ENCODE measurements around the gene P2RY2. TPM values are rescaled to one million over a fixed set of nuclear protein-coding genes. Genes with fewer than 3 reads are reported as not detected.

P2RY2 gene
- total RNA-seq, 1 donor, result 0.18 TPM

DNA sequence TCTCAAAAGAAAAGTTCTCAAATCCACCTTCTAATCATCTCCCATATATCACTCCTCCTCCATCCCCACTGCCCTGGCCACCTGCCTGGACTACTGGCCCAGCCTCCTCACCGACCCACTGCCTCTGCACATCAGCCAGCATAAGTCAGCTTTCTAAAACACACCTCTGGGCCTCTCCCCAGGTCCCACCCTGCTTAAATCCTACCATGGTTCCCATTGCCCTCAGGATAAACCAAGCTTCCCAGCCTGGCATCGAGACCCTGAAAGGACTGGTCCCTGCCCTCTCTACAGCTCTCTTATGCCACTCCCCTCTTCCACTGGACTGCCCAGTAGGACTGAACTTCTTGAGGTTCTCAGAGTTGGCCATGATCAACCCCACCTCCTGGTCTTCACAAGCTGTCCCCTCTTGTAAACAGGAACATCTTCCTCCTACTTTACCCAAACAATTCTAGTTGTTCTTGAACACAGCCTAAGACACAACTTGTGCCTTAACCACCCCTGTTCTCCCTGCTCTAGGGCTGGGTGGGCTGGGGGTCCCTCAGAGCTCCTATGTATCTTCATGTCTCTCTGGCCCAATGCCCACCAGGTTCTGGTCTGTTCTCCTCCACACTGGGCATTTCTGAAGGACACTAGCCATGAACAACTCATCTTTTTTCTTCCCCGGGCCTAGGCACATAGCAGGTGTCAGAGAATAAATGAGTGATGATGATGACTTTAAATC, 41.5 kb downstream of the P2RY2 start:
- no peak overlapping the region for H3K4me3 ChIP-seq (ENCODE audit: low read depth, low read length)
- TF ChIP-seq, protein P1, sequence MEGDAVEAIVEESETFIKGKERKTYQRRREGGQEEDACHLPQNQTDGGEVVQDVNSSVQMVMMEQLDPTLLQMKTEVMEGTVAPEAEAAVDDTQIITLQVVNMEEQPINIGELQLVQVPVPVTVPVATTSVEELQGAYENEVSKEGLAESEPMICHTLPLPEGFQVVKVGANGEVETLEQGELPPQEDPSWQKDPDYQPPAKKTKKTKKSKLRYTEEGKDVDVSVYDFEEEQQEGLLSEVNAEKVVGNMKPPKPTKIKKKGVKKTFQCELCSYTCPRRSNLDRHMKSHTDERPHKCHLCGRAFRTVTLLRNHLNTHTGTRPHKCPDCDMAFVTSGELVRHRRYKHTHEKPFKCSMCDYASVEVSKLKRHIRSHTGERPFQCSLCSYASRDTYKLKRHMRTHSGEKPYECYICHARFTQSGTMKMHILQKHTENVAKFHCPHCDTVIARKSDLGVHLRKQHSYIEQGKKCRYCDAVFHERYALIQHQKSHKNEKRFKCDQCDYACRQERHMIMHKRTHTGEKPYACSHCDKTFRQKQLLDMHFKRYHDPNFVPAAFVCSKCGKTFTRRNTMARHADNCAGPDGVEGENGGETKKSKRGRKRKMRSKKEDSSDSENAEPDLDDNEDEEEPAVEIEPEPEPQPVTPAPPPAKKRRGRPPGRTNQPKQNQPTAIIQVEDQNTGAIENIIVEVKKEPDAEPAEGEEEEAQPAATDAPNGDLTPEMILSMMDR (IDR thresholded peaks at IDR 0.05; ENCODE audit: insufficient read depth, low read length), result no peak
- no peak for DNase-seq (ENCODE audit: low read depth)

DNA sequence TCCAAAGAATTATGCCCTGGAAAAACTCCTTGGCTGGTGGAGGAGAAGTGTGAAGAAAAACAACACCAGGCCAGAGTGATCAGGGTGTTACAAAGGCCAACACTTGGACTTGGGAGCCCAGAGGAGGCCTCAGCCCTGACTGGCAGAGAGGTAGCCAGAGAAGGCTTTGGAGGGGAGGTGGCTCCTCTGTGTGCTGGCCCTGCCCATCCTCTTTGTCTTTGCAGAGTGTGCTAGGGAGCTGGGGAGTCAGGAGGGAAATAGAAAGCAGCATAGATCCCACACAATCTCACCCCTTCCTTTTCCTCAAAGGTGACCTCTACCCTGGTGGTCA, 42.0 kb downstream of the P2RY2 start:
- TF ChIP-seq, protein P1 (IDR thresholded peaks at IDR 0.05; ENCODE audit: insufficient read depth, low read length), result no peak
- H3K4me3 ChIP-seq (ENCODE audit: low read depth, low read length), result no peak overlapping the region
- no peak for DNase-seq (ENCODE audit: low read depth)

DNA sequence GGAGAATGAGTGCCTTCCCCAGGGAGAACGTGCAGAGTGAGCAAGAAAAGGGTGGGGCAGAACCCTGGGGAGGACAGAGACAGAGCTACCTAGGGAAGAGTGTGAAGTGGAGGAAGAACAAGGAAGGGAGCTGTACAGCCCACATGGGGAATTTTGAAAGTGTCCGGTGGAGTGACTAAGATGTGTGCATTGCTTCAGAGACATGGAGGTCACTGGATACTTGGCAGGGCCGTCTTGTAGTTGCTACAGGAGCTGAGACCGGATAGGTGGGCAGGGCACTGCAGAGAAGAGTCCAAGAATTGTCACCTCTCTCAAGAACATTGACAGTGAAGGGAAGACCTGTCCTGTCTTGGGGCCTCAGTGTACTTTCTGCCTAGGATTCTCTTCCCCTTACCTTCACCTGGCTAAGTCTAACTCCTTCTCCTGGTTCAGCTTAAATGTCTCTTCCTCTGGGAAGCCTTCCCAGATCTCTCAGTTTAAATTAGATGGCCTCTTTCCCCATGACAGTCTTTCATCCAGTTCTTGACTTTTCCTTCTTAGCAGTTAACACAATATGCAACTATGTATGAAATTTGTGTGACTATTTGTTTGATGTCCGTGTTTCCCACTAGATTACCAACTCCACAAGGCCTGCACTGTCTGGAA, 44.9 kb downstream of the P2RY2 start:
- no peak overlapping the region for H3K4me3 ChIP-seq (ENCODE audit: low read depth, low read length)
- peak; percentile 40 for DNase-seq (ENCODE audit: low read depth)
- TF ChIP-seq, protein P1 (IDR thresholded peaks at IDR 0.05; ENCODE audit: insufficient read depth, low read length), result no peak

DNA sequence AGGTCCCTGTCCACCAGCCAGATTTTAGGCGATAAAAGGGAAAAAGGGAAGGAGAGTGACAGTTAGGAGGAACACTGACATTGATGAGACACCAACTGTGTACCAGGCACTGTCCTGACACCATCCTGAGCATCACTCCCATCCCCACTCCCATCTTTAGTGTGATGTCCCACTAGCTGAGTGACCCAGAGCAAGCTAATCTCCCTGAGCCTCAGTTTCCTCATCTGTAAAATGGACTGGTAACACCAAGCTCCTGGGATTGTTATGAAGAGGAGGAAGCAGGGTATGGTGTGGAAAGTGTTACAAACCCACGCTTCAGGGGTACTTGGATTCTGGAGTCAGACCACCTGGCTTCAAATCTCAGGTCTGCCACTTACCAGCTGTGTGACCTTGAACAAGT, 45.6 kb downstream of the P2RY2 start:
- DNase-seq (ENCODE audit: low read depth), result no peak
- TF ChIP-seq, protein P1 (IDR thresholded peaks at IDR 0.05; ENCODE audit: insufficient read depth, low read length), result no peak
- H3K4me3 ChIP-seq (ENCODE audit: low read depth, low read length), result no peak overlapping the region

DNA sequence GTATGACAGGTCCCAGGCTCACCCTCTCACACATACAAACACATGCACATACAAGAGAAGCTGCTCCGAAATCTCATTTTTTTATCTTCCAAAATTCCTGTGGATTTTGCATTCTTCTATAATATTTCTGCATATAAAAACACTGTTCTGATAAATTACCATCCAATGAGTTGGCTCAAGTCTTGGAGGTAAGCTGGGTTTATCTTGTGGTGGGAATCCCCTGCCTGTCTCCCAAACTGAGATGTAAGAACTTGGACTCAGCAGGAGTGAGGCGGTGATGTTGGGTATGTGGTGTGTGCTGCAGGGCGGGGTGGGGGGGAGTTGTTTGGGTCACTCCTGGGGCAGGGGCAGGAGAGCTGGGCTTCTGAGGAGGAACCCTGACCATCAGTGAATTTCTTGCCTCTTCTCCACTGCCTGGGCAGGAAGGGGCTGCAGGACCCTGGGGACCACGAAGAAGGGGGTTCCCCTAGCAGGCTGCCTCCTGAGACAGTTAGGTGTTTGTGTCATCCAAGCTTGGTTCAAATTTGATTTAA, 47.3 kb downstream of the P2RY2 start:
- TF ChIP-seq, protein P1 (IDR thresholded peaks at IDR 0.05; ENCODE audit: insufficient read depth, low read length), result no peak
- DNase-seq (ENCODE audit: low read depth), result peak; percentile 55
- no peak overlapping the region for H3K4me3 ChIP-seq (ENCODE audit: low read depth, low read length)

DNA sequence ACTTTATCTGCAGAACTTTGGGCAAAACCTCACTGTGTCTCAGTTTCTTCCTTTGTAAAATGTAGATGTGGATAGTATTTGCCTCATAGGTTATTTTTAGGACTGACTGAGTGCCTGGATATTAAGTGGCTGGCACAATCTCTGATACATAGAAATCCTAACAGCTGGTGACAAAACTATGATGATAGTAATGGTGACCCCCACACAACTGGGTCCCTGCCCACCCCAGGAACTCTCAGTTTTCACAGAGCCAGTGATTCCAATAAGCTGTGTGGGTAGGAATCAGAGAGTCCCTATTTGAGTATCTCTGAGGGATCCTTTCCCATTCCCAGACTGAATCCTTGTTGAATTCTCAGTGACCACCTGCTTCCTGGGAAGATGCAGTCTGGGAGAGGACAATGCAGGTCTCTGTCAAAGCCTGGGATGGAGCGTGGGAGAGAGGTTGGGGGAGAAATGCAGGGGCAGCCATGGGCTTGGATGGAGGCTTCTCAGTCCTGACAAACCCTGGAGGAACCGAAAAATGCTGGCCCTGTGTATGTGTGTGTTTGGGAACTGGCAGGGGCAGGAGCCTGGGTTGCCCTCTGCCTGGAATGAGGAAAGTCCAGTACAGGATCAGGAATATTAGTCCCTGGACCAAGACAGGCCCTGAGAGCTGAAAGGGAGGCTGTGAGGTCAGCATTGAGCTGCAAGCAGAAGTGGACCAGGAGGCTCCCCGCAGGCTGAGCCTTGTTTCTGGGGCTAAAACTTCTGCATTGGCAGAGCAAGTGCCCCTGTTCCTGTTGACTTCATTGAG, 48.0 kb downstream of the P2RY2 start:
- TF ChIP-seq, protein P1 (IDR thresholded peaks at IDR 0.05; ENCODE audit: insufficient read depth, low read length), result no peak
- no peak for DNase-seq (ENCODE audit: low read depth)
- H3K4me3 ChIP-seq (ENCODE audit: low read depth, low read length), result no peak overlapping the region

Measured in fibroblast of the aortic adventitia (primary cell).